GM12801 (cell line): ENCODE measurements around the gene MMADHC.

Source experiments
- CTCF ChIP-seq: IDR thresholded peaks from one replicate; pipeline ENCODE4 v1.5.1; 2011; ENCODE audit warnings: control low read depth; ENCODE audit not compliant: insufficient read length; ENCODE audit errors: extremely low read depth

The MMADHC gene

GRCh38 chr2:149540138-149540537 is 47.4 kb downstream of the MMADHC start:
- no peak for TF ChIP-seq CTCF

DNA sequence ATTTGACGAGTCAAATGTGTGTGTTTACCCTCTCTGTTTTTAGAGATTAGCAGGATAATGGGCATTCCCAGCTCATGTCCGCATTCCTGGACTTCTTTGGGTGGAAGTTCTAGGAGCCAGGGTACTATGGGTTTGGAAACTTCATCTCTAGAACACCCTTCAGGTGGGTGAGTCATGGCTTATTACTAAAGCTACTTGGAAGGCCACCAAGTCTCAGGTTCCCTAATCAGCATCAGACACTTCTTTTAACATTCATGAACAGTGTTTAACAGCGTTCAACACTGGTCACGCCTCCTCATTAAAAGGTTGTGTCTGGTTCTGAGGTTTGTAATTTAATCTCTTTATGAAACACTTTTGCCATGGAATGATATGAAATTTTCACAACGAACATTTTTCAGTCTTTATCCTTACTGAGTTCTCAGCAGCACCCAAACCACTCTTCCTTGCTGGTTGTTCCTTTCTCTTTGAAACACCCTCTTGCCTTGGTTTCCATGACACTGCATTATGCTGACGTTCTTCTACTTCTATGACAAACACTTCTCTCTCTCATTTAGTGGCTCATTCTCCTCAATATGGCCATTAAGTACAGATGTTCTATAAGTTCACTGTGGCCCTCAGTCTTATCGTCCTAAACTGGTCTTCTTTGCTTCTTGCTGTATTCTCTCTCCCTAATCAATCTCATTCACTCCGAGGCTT is 49.3 kb downstream of the MMADHC start:
- no peak for TF ChIP-seq CTCF

GRCh38 chr2:149537092-149537726 is 50.4 kb downstream of the MMADHC start:
- TF ChIP-seq CTCF: no peak

DNA sequence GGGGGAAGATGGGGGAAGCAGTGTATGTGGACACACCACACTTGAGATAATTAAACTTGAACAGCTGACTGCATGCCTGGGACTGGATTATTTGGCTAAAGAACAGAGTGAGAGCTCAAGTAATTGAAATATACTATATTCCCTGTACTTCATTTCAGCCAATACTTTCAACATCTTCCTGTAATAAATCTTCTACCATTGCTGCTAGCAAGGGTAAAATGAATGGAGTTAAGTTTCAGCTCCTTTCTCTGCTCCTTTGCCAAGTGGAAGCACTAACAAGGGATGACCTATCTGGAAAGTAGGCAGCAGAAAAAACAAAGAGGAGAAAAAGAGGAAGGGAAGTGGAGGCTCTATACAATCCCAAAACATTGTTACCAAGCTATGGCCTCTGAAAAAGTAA is 50.9 kb downstream of the MMADHC start:
- TF ChIP-seq CTCF: no peak

DNA sequence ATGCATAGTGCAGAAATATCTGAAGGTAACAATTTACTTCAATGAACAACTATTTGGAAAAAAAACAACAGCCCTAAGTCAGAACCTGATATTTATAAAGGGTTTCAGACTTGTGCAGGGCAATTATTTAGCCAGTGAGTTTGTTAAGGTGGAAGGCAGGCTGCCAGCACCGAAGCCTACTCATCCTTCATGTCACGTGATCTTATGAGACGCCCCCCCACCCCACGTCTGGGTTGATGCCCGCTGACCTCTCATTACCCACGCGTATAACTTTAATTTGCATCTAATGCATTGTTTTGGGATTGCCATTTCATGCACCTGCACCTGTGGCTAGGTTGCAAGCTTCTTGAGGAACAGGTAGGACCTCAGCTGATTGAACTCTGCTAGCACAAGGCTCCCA is 52.9 kb downstream of the MMADHC start:
- no peak for TF ChIP-seq CTCF

DNA sequence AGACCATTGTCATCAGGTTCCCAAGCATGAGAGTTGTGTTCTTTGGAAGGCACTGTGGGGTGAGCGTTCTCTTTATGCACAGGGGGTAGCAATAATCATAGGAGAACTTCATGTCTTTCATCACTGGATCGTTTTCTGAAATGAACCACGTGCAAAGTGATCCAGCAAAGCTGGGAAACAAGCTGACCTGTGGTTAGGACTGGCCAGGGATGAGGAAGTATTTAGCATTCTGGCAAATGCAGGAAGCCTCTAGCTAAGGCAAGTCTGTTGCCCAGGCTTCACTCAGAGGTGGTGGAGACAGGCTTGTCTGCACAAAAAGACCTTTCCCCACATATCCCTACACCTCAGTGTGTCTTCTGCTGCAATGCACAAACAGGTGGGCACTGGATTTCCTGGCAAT is 58.6 kb downstream of the MMADHC start:
- no peak for TF ChIP-seq CTCF

GRCh38 chr2:149527998-149528755 is 59.4 kb downstream of the MMADHC start:
- TF ChIP-seq CTCF: no peak
